HT1080 (cell line): ENCODE results near the gene FAM53B. TPM values are rescaled to one million over a fixed set of nuclear protein-coding genes. Genes with fewer than 3 reads are reported as not detected.

Source experiments
- DNase-seq: peaks from one replicate; pipeline ENCODE4 v3.0.0-alpha.2; 2015; ENCODE audit warnings: low read depth
- total RNA-seq: library from RNA; depleted of rRNA; stranded (reverse); fragments of >200 nt; shearing (Covaris generic); gene quantifications from 2 replicates; pipeline ENCODE4 v1.2.3, GENCODE V29; 2014

The FAM53B gene
- total RNA-seq, 1 experiment from 2014 or later = 17.6 TPM

GRCh38 chr10:124650820-124651401, 93.3 kb downstream of the FAM53B start:
- no peak for DNase-seq

- DNase-seq = no peak
These were observed 93.9 kb downstream of the FAM53B start for GRCh38 chr10:124650263-124650662.

- DNase-seq = no peak
These were observed 95.0 kb downstream of the FAM53B start for GRCh38 chr10:124649214-124649613.

GRCh38 chr10:124648738-124649137, 95.4 kb downstream of the FAM53B start:
- peak; percentile 50 for DNase-seq

GRCh38 chr10:124648131-124648475, 96.1 kb downstream of the FAM53B start:
- DNase-seq = no peak

- DNase-seq = peak; percentile 74
These were observed 96.6 kb downstream of the FAM53B start for GRCh38 chr10:124647421-124648130.

GRCh38 chr10:124646483-124647352, 97.5 kb downstream of the FAM53B start:
- DNase-seq = peak; percentile 31

- DNase-seq = no peak
These were observed 98.6 kb downstream of the FAM53B start for GRCh38 chr10:124645467-124646095.

- no peak for DNase-seq
These were observed 99.3 kb downstream of the FAM53B start for GRCh38 chr10:124644771-124645415.

GRCh38 chr10:124644236-124644635, 99.9 kb downstream of the FAM53B start:
- no peak for DNase-seq

- no peak for DNase-seq
These were observed 100.7 kb downstream of the FAM53B start for GRCh38 chr10:124643330-124644009.

- no peak for DNase-seq
These were observed 102.0 kb downstream of the FAM53B start for GRCh38 chr10:124642088-124642710.

- no peak for DNase-seq
These were observed 102.7 kb downstream of the FAM53B start for GRCh38 chr10:124641282-124642087.

- no peak for DNase-seq
These were observed 103.5 kb downstream of the FAM53B start for GRCh38 chr10:124640538-124641231.

- no peak for DNase-seq
These were observed 104.1 kb downstream of the FAM53B start for GRCh38 chr10:124640056-124640455.

GRCh38 chr10:124639646-124640045, 104.5 kb downstream of the FAM53B start:
- no peak for DNase-seq

GRCh38 chr10:124639206-124639605, 105.0 kb downstream of the FAM53B start:
- DNase-seq = no peak

GRCh38 chr10:124637746-124638145, 106.4 kb downstream of the FAM53B start:
- DNase-seq = no peak
